GM18858 (cell line): ENCODE measurements around the gene WNT11.

Source experiments
- ATAC-seq: cut with Tn5 transposase; IDR thresholded peaks from one replicate; pipeline ENCODE4 v1.9.1; 2021; ENCODE audit not compliant: unreplicated experiment

Gene WNT11

GRCh38 chr11:76219243-76219642, 12.9 kb upstream of the WNT11 start:
- no peak for ATAC-seq

- no peak for ATAC-seq
Measured at GRCh38 chr11:76218449-76219178, 12.3 kb upstream of the WNT11 start.

GRCh38 chr11:76217653-76218160, 11.4 kb upstream of the WNT11 start:
- no peak for ATAC-seq

- no peak for ATAC-seq
Measured at GRCh38 chr11:76216536-76217325, 10.4 kb upstream of the WNT11 start.

- ATAC-seq, result no peak
Measured at GRCh38 chr11:76215941-76216340, 9.6 kb upstream of the WNT11 start.

- no peak for ATAC-seq
Measured at GRCh38 chr11:76214968-76215548, 8.8 kb upstream of the WNT11 start.

GRCh38 chr11:76214186-76214585, 7.9 kb upstream of the WNT11 start:
- ATAC-seq, result no peak

- ATAC-seq, result no peak
Measured at GRCh38 chr11:76212086-76213035, 6.1 kb upstream of the WNT11 start.

GRCh38 chr11:76210931-76211851, 4.9 kb upstream of the WNT11 start:
- ATAC-seq, result no peak

GRCh38 chr11:76209973-76210930, 4.0 kb upstream of the WNT11 start:
- no peak for ATAC-seq

GRCh38 chr11:76209375-76209972, 3.2 kb upstream of the WNT11 start:
- ATAC-seq, result no peak

- no peak for ATAC-seq
Measured at GRCh38 chr11:76208438-76209374, 2.4 kb upstream of the WNT11 start.

- no peak for ATAC-seq
Measured at GRCh38 chr11:76207642-76208401, 1.5 kb upstream of the WNT11 start.

- ATAC-seq, result no peak
Measured at GRCh38 chr11:76206077-76206326, 300 bp downstream of the WNT11 start.

GRCh38 chr11:76205252-76206076, 838 bp downstream of the WNT11 start:
- ATAC-seq, result no peak

- ATAC-seq, result no peak
Measured at GRCh38 chr11:76203937-76204336, 2.4 kb downstream of the WNT11 start.
